ENCODE data around the gene MEGF11.

The MEGF11 gene

GRCh38 chr15:65917936-65918335 lies 335.6 kb downstream of the MEGF11 start:
- no peak for DNase-seq (ENCODE audit: low read depth)

- DNase-seq (ENCODE audit: low read depth): no peak
These were observed 336.2 kb downstream of the MEGF11 start for GRCh38 chr15:65917407-65917756.

GRCh38 chr15:65916664-65917406 lies 336.7 kb downstream of the MEGF11 start:
- peak; percentile 78 for DNase-seq (ENCODE audit: low read depth)

- DNase-seq (ENCODE audit: low read depth): no peak
These were observed 337.4 kb downstream of the MEGF11 start for GRCh38 chr15:65916041-65916663.

GRCh38 chr15:65914981-65915925 lies 338.3 kb downstream of the MEGF11 start:
- no peak for DNase-seq (ENCODE audit: low read depth)

GRCh38 chr15:65914386-65914785 lies 339.2 kb downstream of the MEGF11 start:
- DNase-seq (ENCODE audit: low read depth): no peak

- no peak for DNase-seq (ENCODE audit: low read depth)
These were observed 339.8 kb downstream of the MEGF11 start for GRCh38 chr15:65913631-65914199.

GRCh38 chr15:65912235-65912634 lies 341.3 kb downstream of the MEGF11 start:
- DNase-seq (ENCODE audit: low read depth): no peak

GRCh38 chr15:65910341-65910740 lies 343.2 kb downstream of the MEGF11 start:
- DNase-seq (ENCODE audit: low read depth): no peak

GRCh38 chr15:65909831-65910230 lies 343.7 kb downstream of the MEGF11 start:
- no peak for DNase-seq (ENCODE audit: low read depth)

GRCh38 chr15:65908876-65909275 lies 344.7 kb downstream of the MEGF11 start:
- DNase-seq (ENCODE audit: low read depth): no peak

- DNase-seq (ENCODE audit: low read depth): no peak
These were observed 345.9 kb downstream of the MEGF11 start for GRCh38 chr15:65907661-65908060.

GRCh38 chr15:65906396-65906795 lies 347.2 kb downstream of the MEGF11 start:
- DNase-seq (ENCODE audit: low read depth): no peak

- peak; percentile 81 for DNase-seq (ENCODE audit: low read depth)
These were observed 349.2 kb downstream of the MEGF11 start for GRCh38 chr15:65904301-65904700.

- DNase-seq (ENCODE audit: low read depth): peak; percentile 83
These were observed 350.1 kb downstream of the MEGF11 start for GRCh38 chr15:65903296-65904073.

GRCh38 chr15:65902373-65902772 lies 351.2 kb downstream of the MEGF11 start:
- DNase-seq (ENCODE audit: low read depth): peak; percentile 47

GRCh38 chr15:65901836-65902235 lies 351.7 kb downstream of the MEGF11 start:
- no peak for DNase-seq (ENCODE audit: low read depth)

GRCh38 chr15:65901336-65901735 lies 352.2 kb downstream of the MEGF11 start:
- DNase-seq (ENCODE audit: low read depth): no peak

GRCh38 chr15:65900488-65900887 lies 353.1 kb downstream of the MEGF11 start:
- DNase-seq (ENCODE audit: low read depth): no peak

- DNase-seq (ENCODE audit: low read depth): peak; percentile 51
These were observed 357.3 kb downstream of the MEGF11 start for GRCh38 chr15:65896236-65896635.

- DNase-seq (ENCODE audit: low read depth): no peak
These were observed 360.5 kb downstream of the MEGF11 start for GRCh38 chr15:65893060-65893459.

- DNase-seq (ENCODE audit: low read depth): no peak
These were observed 364.6 kb downstream of the MEGF11 start for GRCh38 chr15:65888981-65889380.
